ENCODE measurements around the gene CDKL2.

DNA sequence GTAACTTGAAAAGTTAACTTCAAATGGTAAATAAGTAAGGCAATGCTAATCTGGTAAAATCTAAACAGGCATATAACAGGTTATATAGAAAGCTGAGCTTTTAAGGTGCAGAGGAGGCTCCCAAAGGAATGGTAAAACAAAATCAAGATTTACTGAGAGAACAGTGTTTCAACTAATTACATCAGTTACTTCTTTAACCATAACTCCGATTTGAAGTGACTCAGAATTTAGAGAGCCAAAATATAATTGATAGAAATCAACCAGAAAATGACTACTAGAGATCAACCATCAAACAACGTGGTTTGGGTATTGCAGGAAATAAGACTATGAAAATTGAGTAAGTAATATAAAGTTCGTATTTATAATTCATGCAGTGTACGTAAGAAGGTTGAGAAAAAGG lies 36.0 kb upstream of the CDKL2 start:
- TF ChIP-seq, protein P1, sequence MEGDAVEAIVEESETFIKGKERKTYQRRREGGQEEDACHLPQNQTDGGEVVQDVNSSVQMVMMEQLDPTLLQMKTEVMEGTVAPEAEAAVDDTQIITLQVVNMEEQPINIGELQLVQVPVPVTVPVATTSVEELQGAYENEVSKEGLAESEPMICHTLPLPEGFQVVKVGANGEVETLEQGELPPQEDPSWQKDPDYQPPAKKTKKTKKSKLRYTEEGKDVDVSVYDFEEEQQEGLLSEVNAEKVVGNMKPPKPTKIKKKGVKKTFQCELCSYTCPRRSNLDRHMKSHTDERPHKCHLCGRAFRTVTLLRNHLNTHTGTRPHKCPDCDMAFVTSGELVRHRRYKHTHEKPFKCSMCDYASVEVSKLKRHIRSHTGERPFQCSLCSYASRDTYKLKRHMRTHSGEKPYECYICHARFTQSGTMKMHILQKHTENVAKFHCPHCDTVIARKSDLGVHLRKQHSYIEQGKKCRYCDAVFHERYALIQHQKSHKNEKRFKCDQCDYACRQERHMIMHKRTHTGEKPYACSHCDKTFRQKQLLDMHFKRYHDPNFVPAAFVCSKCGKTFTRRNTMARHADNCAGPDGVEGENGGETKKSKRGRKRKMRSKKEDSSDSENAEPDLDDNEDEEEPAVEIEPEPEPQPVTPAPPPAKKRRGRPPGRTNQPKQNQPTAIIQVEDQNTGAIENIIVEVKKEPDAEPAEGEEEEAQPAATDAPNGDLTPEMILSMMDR (IDR thresholded peaks at IDR 0.05; ENCODE audit: insufficient read depth, low read length, poor library complexity, severe bottlenecking): no peak
- no peak for TF ChIP-seq EZH2phosphoT487 (conservative IDR thresholded peaks at IDR 0.05; ENCODE audit: low read length)
